GM12892 (cell line): ENCODE data around the gene ANKRD13D.

Experiments used
- POLR2A ChIP-seq: IDR thresholded peaks from 2 replicates; pipeline ENCODE4 v1.6.1; 2011; ENCODE audit warnings: low read depth, low read length, control low read depth
- POLR2AphosphoS5 ChIP-seq: IDR thresholded peaks from 2 replicates; pipeline ENCODE4 v1.6.1; 2011; ENCODE audit warnings: low read depth, low read length, control low read depth
- TAF1 ChIP-seq: IDR thresholded peaks from 2 replicates; pipeline ENCODE4 v1.6.1; 2011; ENCODE audit warnings: low read depth, mild to moderate bottlenecking, control low read depth, low read length, borderline replicate concordance

GRCh38 chr11:67309661-67310061 lies 20.6 kb downstream of the ANKRD13D start:
- TF ChIP-seq POLR2A (no peak), POLR2AphosphoS5 (no peak), TAF1 (no peak)
